IMR-90 (cell line): ENCODE data around the gene SNCG. TPM values are rescaled to one million over a fixed set of nuclear protein-coding genes. Genes with fewer than 3 reads are reported as not detected.
A peak's percentile ranks its signal among the peaks of the same experiment; 100 is the strongest.

ENCODE experiments used
- ATAC-seq: fragments of 200-7000 bp; cut with Tn5 transposase; 2 replicates; pipeline ENCODE4 v1.9.1; 2020; ENCODE audit warnings: low read depth, mild to moderate bottlenecking, moderate library complexity
- BruUV-seq: library from RNA; stranded (reverse); fragments of 400-500 nt; replicated peaks from 2 replicates; lab custom pipeline; 2021; lab: Mats Ljungman, UMichigan
- CTCF ChIA-PET: fragments of 300-600 bp; formaldehyde crosslinking; extraction: SDS; loops from one replicate; lab custom pipeline; 2021; ENCODE audit warnings: antibody characterized with exemption; lab: Yijun Ruan, JAX
- POLR2A ChIA-PET: fragments of 300-600 bp; sonication (Branson Sonifier 250); formaldehyde crosslinking; loops from one replicate; lab custom pipeline; 2022; ENCODE audit warnings: antibody characterized with exemption; ENCODE audit not compliant: unreplicated experiment; lab: Charles Lee
- DNase-seq: peaks from one replicate; pipeline ENCODE4 v3.0.0; 2013
- H2AFZ ChIP-seq: replicated peaks from 2 replicates; pipeline ENCODE3; 2013; ENCODE audit warnings: low read length, mild to moderate bottlenecking; ENCODE audit not compliant: poor library complexity
- H2AK5ac ChIP-seq: 2 replicates; pipeline ENCODE4 v1.6.1; 2013; ENCODE audit warnings: low read depth, low read length, inconsistent platforms
- H2AK9ac ChIP-seq: replicated peaks from 2 replicates; pipeline ENCODE3; 2013; ENCODE audit warnings: mild to moderate bottlenecking, low read depth, low read length, moderate library complexity; ENCODE audit not compliant: poor library complexity
- H2BK120ac ChIP-seq: 2 replicates; pipeline ENCODE4 v1.6.1; 2013; ENCODE audit warnings: low read depth, low read length, inconsistent platforms
- H2BK15ac ChIP-seq: 3 replicates; pipeline ENCODE4 v1.6.1; 2013; ENCODE audit warnings: low read depth, low read length, inconsistent platforms
- H2BK20ac ChIP-seq: 2 replicates; pipeline ENCODE4 v1.6.1; 2013; ENCODE audit warnings: low read depth, mild to moderate bottlenecking, inconsistent platforms, low read length, moderate library complexity
- H2BK5ac ChIP-seq: 2 replicates; pipeline ENCODE4 v1.6.1; 2013; ENCODE audit warnings: mild to moderate bottlenecking, low read depth, low read length, inconsistent platforms; ENCODE audit not compliant: poor library complexity, severe bottlenecking
- H3K14ac ChIP-seq: replicated peaks from 2 replicates; pipeline ENCODE4 v1.6.1; 2013; ENCODE audit warnings: low read depth, low read length, inconsistent platforms
- H3K18ac ChIP-seq: 2 replicates; pipeline ENCODE4 v1.6.1; 2013; ENCODE audit warnings: low read depth, low read length, control low read depth
- H3K23ac ChIP-seq: 2 replicates; pipeline ENCODE4 v1.6.1; 2013; ENCODE audit warnings: low read depth, low read length, inconsistent platforms
- H3K27ac ChIP-seq: 2 replicates; pipeline ENCODE4 v1.5.1; 2013; ENCODE audit warnings: mild to moderate bottlenecking, control low read depth, low read length; ENCODE audit not compliant: insufficient read depth
- H3K27me3 ChIP-seq: 2 replicates; pipeline ENCODE4 v1.6.1; 2013; ENCODE audit warnings: low read length; ENCODE audit not compliant: control insufficient read depth, insufficient read depth
- H3K36me3 ChIP-seq: 2 replicates; pipeline ENCODE4 v1.6.1; 2013; ENCODE audit warnings: low read length, mixed read lengths; ENCODE audit not compliant: control insufficient read depth, insufficient read depth
- H3K4ac ChIP-seq: 2 replicates; pipeline ENCODE4 v1.6.1; 2013; ENCODE audit warnings: low read depth, low read length, inconsistent platforms
- H3K4me1 ChIP-seq: 2 replicates; pipeline ENCODE4 v1.6.1; 2013; ENCODE audit warnings: low read length, mixed read lengths; ENCODE audit not compliant: control insufficient read depth, insufficient read depth
- H3K4me2 ChIP-seq: 2 replicates; pipeline ENCODE4 v1.6.1; 2013; ENCODE audit warnings: low read depth, mild to moderate bottlenecking, control low read depth, low read length, moderate library complexity
- H3K4me3 ChIP-seq: 2 replicates; pipeline ENCODE4 v1.5.1; 2013; ENCODE audit warnings: low read depth, mild to moderate bottlenecking, control low read depth, low read length, moderate library complexity; ENCODE audit not compliant: insufficient read depth
- H3K56ac ChIP-seq: 2 replicates; pipeline ENCODE4 v1.6.1; 2013; ENCODE audit warnings: low read length, inconsistent platforms; ENCODE audit not compliant: insufficient read depth; ENCODE audit errors: extremely low read depth
- H3K79me1 ChIP-seq, 2 experiments: 2 replicates each; pipeline ENCODE4 v1.6.1; 2013; ENCODE audit warnings: low read length in 2 of 2, inconsistent platforms in 1 of 2, low read depth in 1 of 2
- H3K9ac ChIP-seq: 2 replicates; pipeline ENCODE4 v1.6.1; 2013; ENCODE audit warnings: low read depth, low read length, control low read depth
- H3K9me1 ChIP-seq: 2 replicates; pipeline ENCODE4 v1.6.1; 2013; ENCODE audit warnings: low read length, inconsistent platforms; ENCODE audit not compliant: insufficient read depth
- H3K9me3 ChIP-seq: 2 replicates; pipeline ENCODE4 v1.6.1; 2013; ENCODE audit warnings: low read length; ENCODE audit not compliant: control insufficient read depth, insufficient read depth
- H4K20me1 ChIP-seq: 2 replicates; pipeline ENCODE4 v1.6.1; 2013; ENCODE audit warnings: low read length, inconsistent platforms; ENCODE audit not compliant: insufficient read depth
- H4K5ac ChIP-seq: 2 replicates; pipeline ENCODE4 v1.6.1; 2013; ENCODE audit warnings: mild to moderate bottlenecking, low read depth, low read length, control low read depth
- H4K8ac ChIP-seq, 2 experiments: 2 replicates each; pipeline ENCODE4 v1.6.1; 2013; ENCODE audit warnings: low read depth in 2 of 2, low read length in 2 of 2, control low read depth in 1 of 2, inconsistent platforms in 1 of 2
- H4K91ac ChIP-seq: 2 replicates; pipeline ENCODE4 v1.6.1; 2013; ENCODE audit warnings: low read depth, low read length, inconsistent platforms; ENCODE audit not compliant: insufficient read depth
- BHLHE40 ChIP-seq: fragments of 150-350 bp; IDR thresholded peaks from 2 replicates; pipeline ENCODE4 v1.6.1; 2016; ENCODE audit warnings: mild to moderate bottlenecking, low read depth, low read length
- CEBPB ChIP-seq: IDR thresholded peaks from 2 replicates; pipeline ENCODE4 v1.6.1; 2012; ENCODE audit warnings: low read depth, low read length, improper control_type of control experiment
- CHD1 ChIP-seq: IDR thresholded peaks from 2 replicates; pipeline ENCODE4 v1.6.1; 2012; ENCODE audit warnings: low read depth, low read length, improper control_type of control experiment
- CTCF ChIP-seq: conservative IDR thresholded peaks from 2 replicates; pipeline ENCODE4 v1.5.1; 2012; ENCODE audit warnings: mild to moderate bottlenecking, low read depth, low read length, improper control_type of control experiment
- ELK1 ChIP-seq: fragments of 150-350 bp; IDR thresholded peaks from 2 replicates; pipeline ENCODE4 v1.6.1; 2016; ENCODE audit warnings: low read depth, mild to moderate bottlenecking, low read length, moderate library complexity, borderline replicate concordance
- FOS ChIP-seq: fragments of 150-350 bp; IDR thresholded peaks from 2 replicates; pipeline ENCODE4 v1.6.1; 2016; ENCODE audit warnings: low read depth, low read length
- MAFK ChIP-seq: IDR thresholded peaks from 2 replicates; pipeline ENCODE4 v1.6.1; 2012; ENCODE audit warnings: low read depth, low read length, improper control_type of control experiment
- MAZ ChIP-seq: IDR thresholded peaks from 2 replicates; pipeline ENCODE4 v1.6.1; 2012; ENCODE audit warnings: low read depth, mild to moderate bottlenecking, low read length, improper control_type of control experiment, moderate library complexity, borderline replicate concordance
- NFE2L2 ChIP-seq: fragments of 150-350 bp; IDR thresholded peaks from 2 replicates; pipeline ENCODE4 v1.6.1; 2016; ENCODE audit warnings: low read depth, mild to moderate bottlenecking, low read length
- POLR2A ChIP-seq: IDR thresholded peaks from 2 replicates; pipeline ENCODE4 v1.6.1; 2012; ENCODE audit warnings: mild to moderate bottlenecking, low read depth, low read length
- RAD21 ChIP-seq: IDR thresholded peaks from 2 replicates; pipeline ENCODE4 v1.6.1; 2012; ENCODE audit warnings: low read length, improper control_type of control experiment
- RCOR1 ChIP-seq: IDR thresholded peaks from 2 replicates; pipeline ENCODE4 v1.6.1; 2012; ENCODE audit warnings: mild to moderate bottlenecking, low read length, improper control_type of control experiment; ENCODE audit not compliant: insufficient replicate concordance
- RFX5 ChIP-seq: IDR thresholded peaks from 2 replicates; pipeline ENCODE4 v1.8.0; 2012; ENCODE audit warnings: low read depth, mild to moderate bottlenecking, low read length, moderate library complexity
- SMC3 ChIP-seq: fragments of 150-350 bp; IDR thresholded peaks from 2 replicates; pipeline ENCODE4 v1.6.1; 2016; ENCODE audit warnings: low read depth, mild to moderate bottlenecking, antibody characterized with exemption, low read length, moderate library complexity
- USF2 ChIP-seq: fragments of 150-350 bp; IDR thresholded peaks from 2 replicates; pipeline ENCODE4 v1.6.1; 2017; ENCODE audit warnings: mild to moderate bottlenecking, antibody characterized with exemption, low read length, low read depth
- WGBS, 2 experiments: methylation state at CpG; one replicate each; pipeline versions ENCODE4 v1.1.5 to v1.1.7; 2013; ENCODE audit warnings: missing lambda C conversion rate in 2 of 2; ENCODE audit not compliant: insufficient read length in 1 of 2; ENCODE audit errors: extremely low coverage in 2 of 2; 5-methylcytosine and 5-hydroxymethylcytosine counted together
- dilution Hi-C: fragments of 300-500 bp; cut with HindIII; formaldehyde crosslinking; loops from one replicate; pipeline ENCODE4 v1.14.3; 2018; ENCODE audit warnings: low sequenced_read_pairs; ENCODE audit not compliant: unreplicated experiment
- in situ Hi-C: fragments of 300-500 bp; cut with MboI; formaldehyde crosslinking; loops from 3 replicates; pipeline ENCODE4 v1.14.3; 2019; ENCODE audit warnings: low sequenced_read_pairs, inconsistent platforms, mixed read lengths
- intact Hi-C: fragments of 100-400 bp; cut with micrococcal nuclease; formaldehyde crosslinking; loops from 2 replicates; pipeline ENCODE4 v1.10.0; 2022
- polyA plus RNA-seq, 3 experiments: library from polyadenylated mRNA; depleted of rRNA; stranded (reverse); fragments of >200 nt; gene quantifications; 2 replicates each; pipeline ENCODE4 v1.2.3, GENCODE V29; 2012; ENCODE audit warnings: low replicate concordance in 1 of 3
- total RNA-seq: library from RNA; depleted of rRNA; stranded (reverse); fragments of >200 nt; gene quantifications from 2 replicates; pipeline ENCODE4 v1.2.3, GENCODE V29; 2012

SNCG gene
- total and polyA plus RNA-seq, 2 of the 4 experiments (the other 2 are of a cell fraction) = 10.6 to 19.0 TPM

GRCh38 chr10:86956195-86956847 lies 2.1 kb upstream of the SNCG start:
- no peak overlapping the region for H3K4me3 ChIP-seq
- H3K27me3 ChIP-seq = no peaks in the 10 kb centered on the region
- POLR2A ChIA-PET = no interaction called here
- in situ Hi-C loops (no loop called here), intact Hi-C loops (no loop called here), dilution Hi-C loops (no loop called here)
- no peak for ATAC-seq
- H3K18ac ChIP-seq = no peak overlapping the region
- H3K4me1 ChIP-seq = peaks cover 21% of the 10 kb centered on the region
- H4K20me1 ChIP-seq = no peaks in the 10 kb centered on the region
- peaks cover 3% of the 10 kb centered on the region for H3K9me3 ChIP-seq
- no peak overlapping the region for H3K14ac ChIP-seq
- no TSS peak for BruUV-seq
- peaks cover 0 to 13% of the 10 kb centered on the region in 2 experiments; a peak in 1 of 4 replicates for H3K79me1 ChIP-seq
- H4K5ac ChIP-seq = no peak overlapping the region
- H2BK120ac ChIP-seq = no peak overlapping the region
- H3K4me2 ChIP-seq = no peak overlapping the region
- no peak overlapping the region for H2AK5ac ChIP-seq
- H3K23ac ChIP-seq = no peak overlapping the region
- H3K4ac ChIP-seq = no peak overlapping the region
- H3K27ac ChIP-seq = no peak overlapping the region
- WGBS, 2 experiments = 83% methylated on average over 1 of the region's 7 CpGs; no CpG with 5 or more reads in 1 of the 2 experiments
- no peak overlapping the region for H4K8ac ChIP-seq
- H2AK9ac ChIP-seq = peak overlapping the region; percentile 78
- H2AFZ ChIP-seq = no peak overlapping the region
- DNase-seq = no peak
- no peak overlapping the region for H3K9ac ChIP-seq
- peaks cover 12% of the 10 kb centered on the region for H3K9me1 ChIP-seq
- no peaks in the 10 kb centered on the region for H3K36me3 ChIP-seq
- no peak overlapping the region for H2BK5ac ChIP-seq
- no peak overlapping the region for H2BK15ac ChIP-seq
- H4K91ac ChIP-seq = no peak overlapping the region
- H3K56ac ChIP-seq = no peak overlapping the region
- CTCF ChIA-PET = no interaction called here
- TF ChIP-seq CEBPB (no peak), MAFK (no peak), NFE2L2 (no peak), POLR2A (no peak), FOS (no peak), RAD21 (no peak), CTCF (no peak), SMC3 (no peak), RCOR1 (no peak), ELK1 (no peak), BHLHE40 (no peak), CHD1 (no peak), USF2 (no peak), MAZ (no peak), RFX5 (no peak)
- no peak overlapping the region for H2BK20ac ChIP-seq
